Measurements from ENCODE around the gene GOLGA6C.

DNA sequence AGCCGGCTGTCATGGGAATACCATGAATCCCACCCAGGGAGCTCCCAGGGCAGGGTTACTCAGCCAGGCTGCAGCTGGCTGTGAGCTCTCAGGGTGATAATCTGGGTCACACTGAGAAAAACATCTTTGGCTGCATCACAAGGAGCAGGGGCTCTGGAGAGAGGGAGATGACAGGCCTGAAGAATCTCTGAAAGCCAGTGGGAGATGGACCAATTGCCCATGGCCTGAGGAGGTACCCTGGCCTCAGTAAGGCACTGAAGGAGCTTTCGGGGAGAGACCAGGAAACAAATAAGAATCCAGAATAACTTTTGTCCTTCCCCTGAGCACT lies 28.2 kb upstream of the GOLGA6C start:
- TF ChIP-seq TAF7 (tag; IDR thresholded peaks at IDR 0.05): no peak
- no peak for TF ChIP-seq POLR2AphosphoS5 (IDR thresholded peaks at IDR 0.05; ENCODE audit: control insufficient read depth, insufficient read depth, low read depth, low read length)
- no peak for TF ChIP-seq RNF2 (IDR thresholded peaks at IDR 0.05)
